AG09319 (cell line): ENCODE data around the gene TMEM131L.

Source experiments
- DNase-seq: peaks from one replicate; pipeline ENCODE4 v3.0.0-alpha.2; 2010; ENCODE audit warnings: low read depth; ENCODE audit errors: extremely low read depth
- CTCF ChIP-seq: IDR thresholded peaks from 2 replicates; pipeline ENCODE4 v1.5.1; 2011; ENCODE audit warnings: low read depth, mild to moderate bottlenecking, inconsistent platforms, low read length, moderate library complexity

The TMEM131L gene

GRCh38 chr4:153582954-153583702, 117.0 kb downstream of the TMEM131L start:
- DNase-seq: no peak

GRCh38 chr4:153585026-153585425, 118.9 kb downstream of the TMEM131L start:
- no peak for DNase-seq
- TF ChIP-seq CTCF: no peak

More at GRCh38 chr4:153582954-153583702, 117.0 kb downstream of the TMEM131L start:
- no peak for TF ChIP-seq CTCF

- DNase-seq: no peak
- TF ChIP-seq CTCF: no peak
Observed at GRCh38 chr4:153589703-153590595, 123.8 kb downstream of the TMEM131L start.

- no peak for TF ChIP-seq CTCF
- DNase-seq: no peak
Observed at GRCh38 chr4:153591441-153591840, 125.3 kb downstream of the TMEM131L start.

GRCh38 chr4:153592064-153592463, 125.9 kb downstream of the TMEM131L start:
- DNase-seq: no peak
- no peak for TF ChIP-seq CTCF

- no peak for DNase-seq
- no peak for TF ChIP-seq CTCF
Observed at GRCh38 chr4:153593161-153593560, 127.0 kb downstream of the TMEM131L start.

- TF ChIP-seq CTCF: no peak
- no peak for DNase-seq
Observed at GRCh38 chr4:153594210-153594609, 128.1 kb downstream of the TMEM131L start.
